HepG2 (cell line): ENCODE measurements around the gene NUDT17. TPM values are rescaled to one million over a fixed set of nuclear protein-coding genes. Genes with fewer than 3 reads are reported as not detected.
A peak's percentile ranks its signal among the peaks of the same experiment; 100 is the strongest.

Source experiments
- AGO2 ChIP-seq: fragments of 200-400 bp; formaldehyde crosslinking; optimal IDR thresholded peaks from 2 replicates; pipeline ENCODE3; 2017; ENCODE audit warnings: mild to moderate bottlenecking, low read depth, low read length, moderate library complexity
- GRHL1 ChIP-seq: sonication (generic); formaldehyde crosslinking; conservative IDR thresholded peaks from 2 replicates; pipeline ENCODE4 v1.8.0; 2022; ENCODE audit warnings: missing genetic modification reagents
- HNRNPK ChIP-seq: fragments of 200-400 bp; formaldehyde crosslinking; IDR thresholded peaks from 2 replicates; pipeline ENCODE4 v1.6.1; 2018; ENCODE audit warnings: low read length, low read depth, moderate library complexity, mild to moderate bottlenecking; ENCODE audit not compliant: poor library complexity, severe bottlenecking
- KDM3A ChIP-seq: IDR thresholded peaks from 2 replicates; pipeline ENCODE4 v1.6.1; 2018; ENCODE audit warnings: low read depth, missing compliant biosample characterization
- KLF15 ChIP-seq: sonication (generic); formaldehyde crosslinking; IDR thresholded peaks from 2 replicates; pipeline ENCODE4 v1.8.1; 2023; ENCODE audit warnings: borderline replicate concordance, mild to moderate bottlenecking, inconsistent platforms, missing genetic modification reagents, mixed read lengths
- NFYB ChIP-seq: sonication (generic); formaldehyde crosslinking; IDR thresholded peaks from 2 replicates; pipeline ENCODE4 v1.4.0; 2020; ENCODE audit warnings: missing genetic modification reagents
- RBAK ChIP-seq: sonication (generic); formaldehyde crosslinking; IDR thresholded peaks from 2 replicates; pipeline ENCODE4 v1.5.1; 2020; ENCODE audit warnings: mild to moderate bottlenecking, missing genetic modification reagents
- REPIN1 ChIP-seq: sonication (generic); formaldehyde crosslinking; IDR thresholded peaks from 2 replicates; pipeline ENCODE4 v1.8.0; 2022; ENCODE audit warnings: missing genetic modification reagents, low read depth, mild to moderate bottlenecking, borderline replicate concordance
- RNF2 ChIP-seq: fragments of 450-650 bp; conservative IDR thresholded peaks from 2 replicates; pipeline ENCODE4 v1.6.1; 2016; ENCODE audit warnings: low read depth
- SALL1 ChIP-seq: sonication (generic); formaldehyde crosslinking; IDR thresholded peaks from 2 replicates; pipeline ENCODE4 v1.8.0; 2022; ENCODE audit warnings: mild to moderate bottlenecking, missing genetic modification reagents
- SATB2 ChIP-seq: sonication (generic); formaldehyde crosslinking; IDR thresholded peaks from 2 replicates; pipeline ENCODE4 v1.5.0; 2020; ENCODE audit warnings: missing genetic modification reagents
- SIX4 ChIP-seq: sonication (generic); formaldehyde crosslinking; IDR thresholded peaks from 2 replicates; pipeline ENCODE4 v1.4.0; 2020; ENCODE audit warnings: missing genetic modification reagents
- ZFP41 ChIP-seq: sonication (generic); formaldehyde crosslinking; IDR thresholded peaks from 2 replicates; pipeline ENCODE4 v1.4.0; 2020; ENCODE audit warnings: mild to moderate bottlenecking, missing genetic modification reagents, borderline replicate concordance
- ZNF180 ChIP-seq: sonication (generic); formaldehyde crosslinking; IDR thresholded peaks from 2 replicates; pipeline ENCODE4 v1.4.0; 2020; ENCODE audit warnings: low read depth, missing genetic modification reagents, borderline replicate concordance
- ZNF207 ChIP-seq: fragments of 450-650 bp; IDR thresholded peaks from 2 replicates; pipeline ENCODE4 v1.6.1; 2016; ENCODE audit warnings: antibody characterized with exemption, borderline replicate concordance
- ZNF451 ChIP-seq: sonication (generic); formaldehyde crosslinking; IDR thresholded peaks from 2 replicates; pipeline ENCODE4 v1.5.0; 2020; ENCODE audit warnings: mild to moderate bottlenecking, missing genetic modification reagents
- ZNF569 ChIP-seq: sonication (generic); formaldehyde crosslinking; IDR thresholded peaks from 2 replicates; pipeline ENCODE4 v1.5.0; 2020; ENCODE audit warnings: mild to moderate bottlenecking, missing genetic modification reagents, moderate library complexity, borderline replicate concordance
- ZNF720 ChIP-seq: sonication (generic); formaldehyde crosslinking; IDR thresholded peaks from 2 replicates; pipeline ENCODE4 v1.4.0; 2020; ENCODE audit warnings: missing genetic modification reagents
- ZNF83 ChIP-seq: sonication (generic); formaldehyde crosslinking; IDR thresholded peaks from 2 replicates; pipeline ENCODE4 v1.4.0; 2020; ENCODE audit warnings: missing genetic modification reagents, mild to moderate bottlenecking, borderline replicate concordance
- polyA plus RNA-seq, 8 experiments: library from polyadenylated mRNA; depleted of rRNA in 3 of 8; stranded (reverse) in 7 of 8; unstranded in 1 of 8; fragments of >200 nt; fragmentation: Illumina TruSeq in 4 of 8; extraction: Trizol in 4 of 8; gene quantifications; 2 replicates each; pipeline versions ENCODE4 v1.2.1 to v1.2.3, GENCODE V29; 2011 to 2016; ENCODE audit warnings: low read depth in 4 of 8, missing spikeins in 1 of 8, mixed read lengths in 1 of 8; ENCODE audit not compliant: insufficient read depth in 1 of 8
- total RNA-seq, 5 experiments: library from RNA; depleted of rRNA; stranded (reverse); fragments of >200 nt; fragmentation: Illumina TruSeq; extraction: Trizol; gene quantifications; 2 replicates each; pipeline ENCODE4 v1.2.3, GENCODE V29; 2016; ENCODE audit warnings: low read depth in 1 of 5
- TF ChIP-seq, protein P1 (sequence below): sonication (generic); formaldehyde crosslinking; IDR thresholded peaks from 2 replicates; pipeline ENCODE4 v1.9.0; 2022; ENCODE audit warnings: low read depth, missing genetic modification reagents
- TF ChIP-seq, protein P2 (sequence below): sonication (generic); formaldehyde crosslinking; IDR thresholded peaks from 2 replicates; pipeline ENCODE4 v1.5.0; 2020; ENCODE audit warnings: mild to moderate bottlenecking, missing genetic modification reagents
- TF ChIP-seq, protein P3 (sequence below): sonication (generic); formaldehyde crosslinking; IDR thresholded peaks from 2 replicates; pipeline ENCODE4 v1.8.0; 2022; ENCODE audit warnings: mild to moderate bottlenecking, missing genetic modification reagents, moderate library complexity

The NUDT17 gene
- total and polyA plus RNA-seq, 2 of the 13 experiments (the other 11 are each of a cell fraction or from before 2014, with no cell fraction given), result 2.6 to 5.8 TPM

DNA sequence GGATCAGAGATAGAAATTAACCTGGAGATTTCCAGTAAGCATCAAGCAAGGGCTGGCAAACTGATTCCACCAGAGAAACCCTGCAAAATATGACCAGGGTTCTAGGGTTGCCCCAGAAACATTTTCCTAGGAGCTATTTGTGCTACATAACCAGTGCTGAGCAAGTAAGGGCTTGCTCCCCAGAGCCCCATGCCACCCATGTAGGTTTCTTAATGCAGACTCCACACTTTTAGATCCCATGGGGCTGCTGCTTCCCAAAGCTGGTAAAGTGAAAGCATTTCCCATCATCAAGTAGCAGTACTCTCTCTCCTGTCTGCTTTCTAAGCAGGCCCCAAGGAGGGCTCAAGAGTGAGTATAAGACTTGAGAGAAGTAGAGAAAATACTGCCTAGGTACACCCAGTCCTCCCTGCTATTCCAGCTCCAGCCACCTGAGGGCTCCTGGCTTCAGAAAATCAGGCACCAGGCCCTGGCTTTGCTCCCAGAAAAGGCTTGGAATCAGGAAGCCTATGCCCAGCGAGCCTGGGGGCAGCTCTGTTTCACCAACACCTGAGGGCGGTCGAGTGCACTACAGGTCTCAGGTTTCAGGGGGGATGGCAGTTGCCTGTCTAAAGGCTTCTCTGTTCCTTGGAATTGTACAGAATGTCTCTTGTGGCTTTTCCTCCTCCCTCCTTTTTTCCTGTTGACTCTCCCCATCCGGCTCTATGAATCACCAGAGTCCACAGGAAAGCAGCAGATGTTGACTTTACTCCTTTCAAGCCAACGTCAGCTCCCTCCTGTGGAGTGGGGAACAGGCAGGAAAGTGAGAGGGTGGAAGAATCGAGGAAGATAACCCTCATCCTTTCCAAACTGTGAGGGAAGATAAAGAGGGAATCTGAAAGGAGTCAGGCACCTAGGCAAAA lies 46.4 kb downstream of the NUDT17 start (continued):
- TF ChIP-seq, protein P1, sequence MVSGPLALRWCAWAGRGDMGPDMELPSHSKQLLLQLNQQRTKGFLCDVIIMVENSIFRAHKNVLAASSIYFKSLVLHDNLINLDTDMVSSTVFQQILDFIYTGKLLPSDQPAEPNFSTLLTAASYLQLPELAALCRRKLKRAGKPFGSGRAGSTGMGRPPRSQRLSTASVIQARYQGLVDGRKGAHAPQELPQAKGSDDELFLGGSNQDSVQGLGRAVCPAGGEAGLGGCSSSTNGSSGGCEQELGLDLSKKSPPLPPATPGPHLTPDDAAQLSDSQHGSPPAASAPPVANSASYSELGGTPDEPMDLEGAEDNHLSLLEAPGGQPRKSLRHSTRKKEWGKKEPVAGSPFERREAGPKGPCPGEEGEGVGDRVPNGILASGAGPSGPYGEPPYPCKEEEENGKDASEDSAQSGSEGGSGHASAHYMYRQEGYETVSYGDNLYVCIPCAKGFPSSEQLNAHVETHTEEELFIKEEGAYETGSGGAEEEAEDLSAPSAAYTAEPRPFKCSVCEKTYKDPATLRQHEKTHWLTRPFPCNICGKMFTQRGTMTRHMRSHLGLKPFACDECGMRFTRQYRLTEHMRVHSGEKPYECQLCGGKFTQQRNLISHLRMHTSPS (CRISPR knock-in tag), result peak; percentile 49; the same call in 1 of the 2 replicates
- no peak for TF ChIP-seq AGO2
- TF ChIP-seq ZNF207, result no peak
- no peak for TF ChIP-seq SATB2 (CRISPR knock-in tag)
- no peak for TF ChIP-seq HNRNPK
- TF ChIP-seq, protein P2, sequence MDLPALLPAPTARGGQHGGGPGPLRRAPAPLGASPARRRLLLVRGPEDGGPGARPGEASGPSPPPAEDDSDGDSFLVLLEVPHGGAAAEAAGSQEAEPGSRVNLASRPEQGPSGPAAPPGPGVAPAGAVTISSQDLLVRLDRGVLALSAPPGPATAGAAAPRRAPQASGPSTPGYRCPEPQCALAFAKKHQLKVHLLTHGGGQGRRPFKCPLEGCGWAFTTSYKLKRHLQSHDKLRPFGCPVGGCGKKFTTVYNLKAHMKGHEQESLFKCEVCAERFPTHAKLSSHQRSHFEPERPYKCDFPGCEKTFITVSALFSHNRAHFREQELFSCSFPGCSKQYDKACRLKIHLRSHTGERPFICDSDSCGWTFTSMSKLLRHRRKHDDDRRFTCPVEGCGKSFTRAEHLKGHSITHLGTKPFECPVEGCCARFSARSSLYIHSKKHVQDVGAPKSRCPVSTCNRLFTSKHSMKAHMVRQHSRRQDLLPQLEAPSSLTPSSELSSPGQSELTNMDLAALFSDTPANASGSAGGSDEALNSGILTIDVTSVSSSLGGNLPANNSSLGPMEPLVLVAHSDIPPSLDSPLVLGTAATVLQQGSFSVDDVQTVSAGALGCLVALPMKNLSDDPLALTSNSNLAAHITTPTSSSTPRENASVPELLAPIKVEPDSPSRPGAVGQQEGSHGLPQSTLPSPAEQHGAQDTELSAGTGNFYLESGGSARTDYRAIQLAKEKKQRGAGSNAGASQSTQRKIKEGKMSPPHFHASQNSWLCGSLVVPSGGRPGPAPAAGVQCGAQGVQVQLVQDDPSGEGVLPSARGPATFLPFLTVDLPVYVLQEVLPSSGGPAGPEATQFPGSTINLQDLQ (CRISPR knock-in tag), result no peak
- TF ChIP-seq ZNF720 (CRISPR knock-in tag), result no peak
- TF ChIP-seq ZNF83 (CRISPR knock-in tag), result no peak
- TF ChIP-seq ZNF569 (CRISPR knock-in tag), result no peak
- no peak for TF ChIP-seq ZNF451
- TF ChIP-seq KLF15 (CRISPR knock-in tag), result no peak
- TF ChIP-seq ZNF180 (CRISPR knock-in tag), result no peak
- TF ChIP-seq GRHL1 (CRISPR knock-in tag), result no peak
- no peak for TF ChIP-seq RNF2
- peak; percentile 83; the same call in 1 of the 2 replicates for TF ChIP-seq REPIN1 (CRISPR knock-in tag)
- TF ChIP-seq, protein P3, sequence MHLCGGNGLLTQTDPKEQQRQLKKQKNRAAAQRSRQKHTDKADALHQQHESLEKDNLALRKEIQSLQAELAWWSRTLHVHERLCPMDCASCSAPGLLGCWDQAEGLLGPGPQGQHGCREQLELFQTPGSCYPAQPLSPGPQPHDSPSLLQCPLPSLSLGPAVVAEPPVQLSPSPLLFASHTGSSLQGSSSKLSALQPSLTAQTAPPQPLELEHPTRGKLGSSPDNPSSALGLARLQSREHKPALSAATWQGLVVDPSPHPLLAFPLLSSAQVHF, result no peak
- TF ChIP-seq NFYB (CRISPR knock-in tag), result no peak
- TF ChIP-seq RBAK (CRISPR knock-in tag), result no peak
- TF ChIP-seq ZFP41 (CRISPR knock-in tag), result no peak
- TF ChIP-seq KDM3A (CRISPR knock-in tag), result peak; percentile 59; the same call in 1 of the 2 replicates
- peak; percentile 99 for TF ChIP-seq SIX4 (CRISPR knock-in tag)
- peak; percentile 82 for TF ChIP-seq SALL1 (CRISPR knock-in tag)
